GM18517 (cell line): ENCODE results near the gene SKIL.

Experiments used
- ATAC-seq: cut with Tn5 transposase; IDR thresholded peaks from one replicate; pipeline ENCODE4 v1.9.1; 2021; ENCODE audit warnings: mild to moderate bottlenecking, moderate library complexity; ENCODE audit not compliant: unreplicated experiment

SKIL gene

GRCh38 chr3:170437176-170437575, 79.7 kb downstream of the SKIL start:
- ATAC-seq: no peak

- no peak for ATAC-seq
These were observed 80.3 kb downstream of the SKIL start for GRCh38 chr3:170437696-170438407.

GRCh38 chr3:170438836-170439235, 81.3 kb downstream of the SKIL start:
- no peak for ATAC-seq

GRCh38 chr3:170440344-170440743, 82.8 kb downstream of the SKIL start:
- no peak for ATAC-seq

GRCh38 chr3:170441412-170441811, 83.9 kb downstream of the SKIL start:
- no peak for ATAC-seq

GRCh38 chr3:170442947-170443346, 85.4 kb downstream of the SKIL start:
- ATAC-seq: no peak

- ATAC-seq: no peak
These were observed 85.9 kb downstream of the SKIL start for GRCh38 chr3:170443457-170443856.
